Uterus (tissue), 2 donors: ENCODE measurements around the gene CATSPER3.

Source experiments
- POLR2A ChIP-seq, 2 donors: fragments of 450-650 bp; IDR thresholded peaks; one replicate each; pipeline ENCODE4 v1.6.1; 2016; ENCODE audit warnings: antibody characterized with exemption in 2 of 2, mild to moderate bottlenecking in 1 of 2, moderate library complexity in 1 of 2
- TF ChIP-seq, protein P1 (sequence below), 4 experiments: fragments of 200-600 bp in 2 of 4; fragments of 450-650 bp in 2 of 4; sonication (generic) in 2 of 4; IDR thresholded peaks; one replicate each; pipeline ENCODE4 v1.5.1; 2016 to 2019; ENCODE audit warnings: antibody characterized with exemption in 4 of 4, mild to moderate bottlenecking in 2 of 4, moderate library complexity in 1 of 4

DNA sequence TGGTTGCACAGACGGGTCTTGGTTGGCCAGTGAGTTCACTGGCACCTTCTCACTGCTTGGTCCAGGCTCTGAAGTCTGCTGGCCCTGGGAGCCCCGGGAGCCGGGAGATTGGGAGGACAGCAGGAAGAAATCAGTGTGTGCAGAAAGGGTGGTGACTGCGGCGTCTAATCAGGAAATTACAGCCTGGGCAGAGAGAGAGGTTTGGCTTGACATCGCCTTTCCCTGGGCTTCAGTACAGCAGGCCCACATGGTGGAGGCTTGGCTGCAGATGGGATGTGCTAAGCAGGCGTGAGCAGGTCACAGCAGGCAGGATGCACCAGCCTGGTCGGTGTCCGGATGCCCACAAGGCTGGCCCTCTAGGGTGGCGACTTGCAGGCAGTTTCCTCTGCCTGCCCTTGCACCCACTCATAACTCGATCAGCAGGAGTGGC, 49.2 kb downstream of the CATSPER3 start:
- TF ChIP-seq, protein P1, sequence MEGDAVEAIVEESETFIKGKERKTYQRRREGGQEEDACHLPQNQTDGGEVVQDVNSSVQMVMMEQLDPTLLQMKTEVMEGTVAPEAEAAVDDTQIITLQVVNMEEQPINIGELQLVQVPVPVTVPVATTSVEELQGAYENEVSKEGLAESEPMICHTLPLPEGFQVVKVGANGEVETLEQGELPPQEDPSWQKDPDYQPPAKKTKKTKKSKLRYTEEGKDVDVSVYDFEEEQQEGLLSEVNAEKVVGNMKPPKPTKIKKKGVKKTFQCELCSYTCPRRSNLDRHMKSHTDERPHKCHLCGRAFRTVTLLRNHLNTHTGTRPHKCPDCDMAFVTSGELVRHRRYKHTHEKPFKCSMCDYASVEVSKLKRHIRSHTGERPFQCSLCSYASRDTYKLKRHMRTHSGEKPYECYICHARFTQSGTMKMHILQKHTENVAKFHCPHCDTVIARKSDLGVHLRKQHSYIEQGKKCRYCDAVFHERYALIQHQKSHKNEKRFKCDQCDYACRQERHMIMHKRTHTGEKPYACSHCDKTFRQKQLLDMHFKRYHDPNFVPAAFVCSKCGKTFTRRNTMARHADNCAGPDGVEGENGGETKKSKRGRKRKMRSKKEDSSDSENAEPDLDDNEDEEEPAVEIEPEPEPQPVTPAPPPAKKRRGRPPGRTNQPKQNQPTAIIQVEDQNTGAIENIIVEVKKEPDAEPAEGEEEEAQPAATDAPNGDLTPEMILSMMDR (IDR thresholded peaks at IDR 0.05): no peak
- no peak for TF ChIP-seq POLR2A (IDR thresholded peaks at IDR 0.05)
